GM06990 (cell line): ENCODE measurements around the gene TENM4.

Source experiments
- DNase-seq: peaks from one replicate; pipeline ENCODE4 v3.0.0-alpha.2; 2011; ENCODE audit not compliant: insufficient read length; ENCODE audit errors: extremely low read depth
- H3K27me3 ChIP-seq: replicated peaks from 2 replicates; pipeline ENCODE4 v1.6.0; 2011; ENCODE audit warnings: low read length; ENCODE audit not compliant: control insufficient read depth, insufficient read depth
- H3K36me3 ChIP-seq: 2 replicates; pipeline ENCODE4 v1.5.1; 2011; ENCODE audit warnings: low read length; ENCODE audit not compliant: control insufficient read depth, insufficient read depth
- H3K4me3 ChIP-seq: replicated peaks from 2 replicates; pipeline ENCODE4 v1.5.1; 2011; ENCODE audit warnings: low read depth, mild to moderate bottlenecking, control low read depth, low read length
- TF ChIP-seq, protein P1 (sequence below): IDR thresholded peaks from 2 replicates; pipeline ENCODE4 v1.5.1; 2011; ENCODE audit warnings: low read length, control low read depth, mild to moderate bottlenecking, inconsistent platforms; ENCODE audit not compliant: insufficient read depth, poor library complexity, severe bottlenecking

The TENM4 gene

DNA sequence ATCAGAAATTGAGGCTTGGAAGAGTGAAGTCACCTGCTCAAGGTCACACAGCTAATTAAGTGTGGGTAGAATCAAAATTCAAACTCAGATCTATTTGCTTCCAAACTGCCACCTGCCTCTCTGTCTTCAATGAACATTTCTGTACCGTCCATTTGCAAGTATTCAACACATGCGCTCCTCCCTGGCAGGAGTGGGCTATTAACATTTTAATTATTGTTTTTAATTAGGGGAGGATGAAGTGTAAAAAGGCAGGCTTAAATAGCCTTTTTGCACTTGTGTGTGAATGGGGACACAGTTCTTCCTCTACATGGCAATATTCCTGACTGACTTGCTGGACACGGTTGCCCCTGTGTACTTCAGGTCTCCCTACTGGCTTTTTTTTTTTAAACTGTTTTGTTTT is 751.7 kb downstream of the TENM4 start:
- H3K4me3 ChIP-seq = no peak overlapping the region
- DNase-seq = no peak
- TF ChIP-seq, protein P1, sequence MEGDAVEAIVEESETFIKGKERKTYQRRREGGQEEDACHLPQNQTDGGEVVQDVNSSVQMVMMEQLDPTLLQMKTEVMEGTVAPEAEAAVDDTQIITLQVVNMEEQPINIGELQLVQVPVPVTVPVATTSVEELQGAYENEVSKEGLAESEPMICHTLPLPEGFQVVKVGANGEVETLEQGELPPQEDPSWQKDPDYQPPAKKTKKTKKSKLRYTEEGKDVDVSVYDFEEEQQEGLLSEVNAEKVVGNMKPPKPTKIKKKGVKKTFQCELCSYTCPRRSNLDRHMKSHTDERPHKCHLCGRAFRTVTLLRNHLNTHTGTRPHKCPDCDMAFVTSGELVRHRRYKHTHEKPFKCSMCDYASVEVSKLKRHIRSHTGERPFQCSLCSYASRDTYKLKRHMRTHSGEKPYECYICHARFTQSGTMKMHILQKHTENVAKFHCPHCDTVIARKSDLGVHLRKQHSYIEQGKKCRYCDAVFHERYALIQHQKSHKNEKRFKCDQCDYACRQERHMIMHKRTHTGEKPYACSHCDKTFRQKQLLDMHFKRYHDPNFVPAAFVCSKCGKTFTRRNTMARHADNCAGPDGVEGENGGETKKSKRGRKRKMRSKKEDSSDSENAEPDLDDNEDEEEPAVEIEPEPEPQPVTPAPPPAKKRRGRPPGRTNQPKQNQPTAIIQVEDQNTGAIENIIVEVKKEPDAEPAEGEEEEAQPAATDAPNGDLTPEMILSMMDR = no peak
- peaks cover 2% of the 10 kb centered on the region for H3K27me3 ChIP-seq
- no peaks in the 10 kb centered on the region for H3K36me3 ChIP-seq

DNA sequence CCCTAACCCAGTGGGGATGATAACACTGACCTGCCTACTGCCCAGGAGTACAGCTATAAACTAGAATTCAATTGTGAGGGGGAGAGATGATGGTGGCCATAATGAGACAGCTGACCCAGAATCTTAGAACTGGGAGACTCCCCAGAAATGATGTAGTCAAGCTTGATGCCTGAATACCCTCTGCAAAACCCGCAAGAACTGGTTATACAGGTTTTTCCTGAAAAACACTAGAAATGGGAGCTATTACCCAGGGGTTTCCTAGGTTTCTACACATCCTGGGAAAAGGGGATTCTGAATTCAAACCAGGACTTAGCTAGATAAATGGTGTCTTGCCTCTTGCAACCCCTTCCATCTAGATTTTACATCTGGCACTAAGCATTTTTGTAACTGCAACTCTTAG is 752.4 kb downstream of the TENM4 start:
- no peak for DNase-seq
- Histone ChIP-seq H3K36me3 (no peaks in the 10 kb centered on the region), H3K27me3 (peaks cover 2% of the 10 kb centered on the region), H3K4me3 (no peak overlapping the region)
- TF ChIP-seq, protein P1 = no peak

DNA sequence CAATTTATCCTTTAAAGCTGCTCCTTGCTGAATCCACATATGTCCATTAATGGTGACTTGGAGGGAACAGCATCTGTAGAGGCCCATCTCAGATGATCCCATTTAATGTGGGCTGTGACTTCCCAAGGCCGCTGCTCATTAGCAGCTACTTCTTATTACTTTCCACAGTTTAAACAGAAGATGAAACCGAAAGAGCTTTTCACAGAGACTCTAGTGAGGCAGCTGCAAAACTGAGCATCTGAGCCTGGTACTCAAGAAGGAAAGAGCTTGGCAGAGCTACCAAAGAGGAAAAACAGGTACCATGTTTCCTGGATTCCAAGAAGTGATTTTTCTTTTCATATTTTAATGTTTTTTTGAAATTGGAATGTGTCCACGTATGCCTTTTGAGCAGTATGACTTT is 755.7 kb downstream of the TENM4 start:
- DNase-seq = no peak
- Histone ChIP-seq H3K27me3 (no peaks in the 10 kb centered on the region; the same call in 1 of the 2 replicates), H3K4me3 (no peak overlapping the region), H3K36me3 (no peaks in the 10 kb centered on the region)
- TF ChIP-seq, protein P1 = no peak

DNA sequence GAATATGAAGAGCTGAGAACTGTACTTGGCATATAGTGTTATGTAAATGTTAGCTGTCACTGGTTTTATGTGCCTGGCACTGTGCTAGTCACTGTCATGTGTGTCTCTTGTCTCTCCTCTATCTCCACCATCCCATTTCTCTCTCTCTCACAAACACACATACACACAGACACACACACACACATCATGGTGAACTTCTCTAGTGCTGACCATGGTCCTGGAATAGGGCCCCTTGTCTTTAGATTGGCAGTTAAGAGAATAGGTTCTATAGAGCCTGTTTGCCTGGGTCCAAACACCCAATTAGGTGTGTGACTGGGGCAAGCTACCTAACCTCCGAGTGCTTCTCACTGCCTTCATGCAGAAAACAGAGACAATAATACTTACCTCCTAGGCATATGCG is 756.5 kb downstream of the TENM4 start:
- no peak overlapping the region for H3K4me3 ChIP-seq
- H3K27me3 ChIP-seq = no peaks in the 10 kb centered on the region; the same call in 1 of the 2 replicates
- no peak for DNase-seq
- no peaks in the 10 kb centered on the region for H3K36me3 ChIP-seq
- TF ChIP-seq, protein P1 = no peak

DNA sequence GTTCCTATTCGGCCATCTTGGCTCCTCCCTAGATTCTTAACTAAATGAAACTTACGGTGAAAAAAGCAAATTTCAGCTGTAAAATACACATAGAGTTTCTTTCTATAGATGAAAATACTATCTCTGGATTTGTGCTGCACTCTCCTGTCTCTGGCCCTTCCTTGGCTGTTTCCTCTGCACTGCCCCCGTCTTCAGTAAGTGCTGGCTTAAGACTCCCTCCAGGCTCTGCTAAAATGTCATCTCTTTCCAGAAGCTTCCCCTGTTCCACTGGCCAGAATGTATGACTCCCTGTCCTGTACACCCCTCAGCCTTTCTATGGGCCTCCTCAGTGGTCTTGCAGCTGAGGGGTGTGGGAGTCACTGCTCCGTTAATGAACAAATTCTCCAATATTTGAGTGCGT is 757.1 kb downstream of the TENM4 start:
- Histone ChIP-seq H3K4me3 (no peak overlapping the region), H3K27me3 (no peaks in the 10 kb centered on the region; the same call in 1 of the 2 replicates), H3K36me3 (no peaks in the 10 kb centered on the region)
- TF ChIP-seq, protein P1 = no peak
- DNase-seq = no peak

DNA sequence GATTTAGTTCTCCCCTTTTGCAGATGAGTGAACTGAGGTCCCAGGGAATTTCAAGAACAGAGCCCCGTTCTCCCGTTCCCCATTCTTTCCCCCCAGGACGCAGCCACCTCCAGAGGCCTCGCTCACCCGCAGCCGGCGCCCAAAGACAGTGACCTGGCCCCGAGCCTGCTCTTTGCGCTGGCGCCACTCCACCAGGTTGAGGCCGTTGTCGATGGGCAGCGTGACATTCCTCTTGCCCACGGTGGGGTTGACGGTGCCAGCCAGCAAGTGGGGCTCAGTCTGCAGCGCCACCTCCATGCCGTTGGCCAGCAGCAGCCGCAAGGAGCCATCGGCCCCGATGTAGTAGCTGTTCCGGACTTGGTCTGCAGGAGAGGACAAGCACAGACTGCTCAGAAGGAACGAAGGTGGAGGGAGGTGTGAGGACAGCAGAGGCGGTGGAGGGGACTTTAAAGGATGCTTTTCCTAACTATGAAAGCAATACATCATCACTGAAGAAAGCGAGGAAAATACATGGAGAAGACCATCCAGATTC is 764.7 kb downstream of the TENM4 start:
- DNase-seq = no peak
- Histone ChIP-seq H3K4me3 (no peak overlapping the region), H3K27me3 (no peaks in the 10 kb centered on the region; the same call in 1 of the 2 replicates), H3K36me3 (no peaks in the 10 kb centered on the region)
- TF ChIP-seq, protein P1 = no peak
